HepG2 (cell line): ENCODE data around the gene TAGAP. TPM values are rescaled to one million over a fixed set of nuclear protein-coding genes. Genes with fewer than 3 reads are reported as not detected.

ENCODE experiments used
- ATAC-seq: fragments of 200-7000 bp; cut with Tn5 transposase; 3 replicates; pipeline ENCODE4 v1.9.1; 2020; ENCODE audit warnings: mild to moderate bottlenecking, moderate library complexity
- BruUV-seq: library from RNA; stranded (reverse); fragments of 400-500 nt; replicated peaks from 2 replicates; lab custom pipeline; 2021; lab: Mats Ljungman, UMichigan
- CTCF ChIA-PET: fragments of 300-600 bp; formaldehyde crosslinking; extraction: SDS; loops from one replicate; lab custom pipeline; 2021; ENCODE audit warnings: low total read pairs, inconsistent platforms, low intra/inter-chr PET ratio; lab: Yijun Ruan, JAX
- POLR2A ChIA-PET: fragments of 350-600 bp; sonication (Branson Sonifier 250); formaldehyde crosslinking; loops from one replicate; lab custom pipeline; 2020; ENCODE audit warnings: antibody characterized with exemption, inconsistent platforms; lab: Yijun Ruan, JAX
- DNase-seq: peaks from one replicate; pipeline ENCODE4 v3.0.0-alpha.2; 2015; ENCODE audit warnings: low spot score
- FAIRE-seq: peaks from 3 replicates; lab custom pipeline; 2011; peaks lifted over from hg19 to GRCh38; lab: Jason Lieb, UNC
- H2AFZ ChIP-seq: one replicate; pipeline ENCODE4 v1.6.1; 2011; ENCODE audit warnings: low read length, inconsistent platforms
- H3K27ac ChIP-seq: fragments of 300-600 bp; 3 replicates; pipeline ENCODE4 v1.8.0; 2011; ENCODE audit warnings: mixed run types, mild to moderate bottlenecking, mixed read lengths, low read length, inconsistent platforms; ENCODE audit not compliant: insufficient read depth; ENCODE audit errors: extremely low read length
- H3K27me3 ChIP-seq, 2 experiments: fragments of 200-600 bp in 1 of 2; 2 replicates in 1 of 2; 3 replicates in 1 of 2; pipeline versions ENCODE4 v1.6.0 to v1.8.0; 2011; ENCODE audit warnings: low read length in 2 of 2, mild to moderate bottlenecking in 2 of 2, moderate library complexity in 2 of 2, inconsistent platforms in 1 of 2; ENCODE audit not compliant: insufficient read depth in 2 of 2, control insufficient read depth in 1 of 2
- H3K36me3 ChIP-seq, 2 experiments: fragments of 200-600 bp in 1 of 2; replicated peaks in 1 of 2; 2 replicates in 1 of 2; 3 replicates in 1 of 2; pipeline versions ENCODE4 v1.5.1 to v1.8.0; 2011; ENCODE audit warnings: low read length in 2 of 2, inconsistent platforms in 1 of 2; ENCODE audit not compliant: insufficient read depth in 2 of 2, control insufficient read depth in 1 of 2
- H3K4me1 ChIP-seq: 2 replicates; pipeline ENCODE4 v1.5.1; 2012; ENCODE audit warnings: low read length, inconsistent platforms; ENCODE audit not compliant: insufficient read depth
- H3K4me2 ChIP-seq: 2 replicates; pipeline ENCODE4 v1.6.0; 2011; ENCODE audit warnings: low read depth, low read length, inconsistent platforms
- H3K4me3 ChIP-seq, 3 experiments: fragments of 200-600 bp in 1 of 3; sonication (generic), shearing (Covaris generic) in 1 of 3; replicated peaks in 1 of 3; 2 replicates each; pipeline ENCODE4 v1.5.1; 2011 to 2016; ENCODE audit warnings: low read length in 3 of 3, inconsistent platforms in 2 of 3, low read depth in 2 of 3, mild to moderate bottlenecking in 2 of 3, control low read depth in 1 of 3, mixed read lengths in 1 of 3; ENCODE audit not compliant: insufficient read depth in 1 of 3
- H3K79me2 ChIP-seq: one replicate; pipeline ENCODE4 v1.6.1; 2011; ENCODE audit warnings: low read length, inconsistent platforms; ENCODE audit not compliant: insufficient read depth
- H3K9ac ChIP-seq: 2 replicates; pipeline ENCODE4 v1.6.0; 2011; ENCODE audit warnings: mild to moderate bottlenecking, low read depth, low read length, inconsistent platforms; ENCODE audit not compliant: insufficient read depth
- H3K9me3 ChIP-seq: 2 replicates; pipeline ENCODE4 v1.5.1; 2012; ENCODE audit warnings: mild to moderate bottlenecking, low read length
- H4K20me1 ChIP-seq: 2 replicates; pipeline ENCODE4 v1.6.0; 2011; ENCODE audit warnings: inconsistent platforms, mild to moderate bottlenecking, low read length, moderate library complexity; ENCODE audit not compliant: insufficient read depth
- DNMT3B ChIP-seq: conservative IDR thresholded peaks from 2 replicates; pipeline ENCODE4 v1.6.1; 2016; ENCODE audit warnings: missing biosample characterization, control low read depth
- HINFP ChIP-seq: sonication (generic); formaldehyde crosslinking; IDR thresholded peaks from 2 replicates; pipeline ENCODE4 v1.4.0; 2020; ENCODE audit warnings: low read depth, mild to moderate bottlenecking, missing genetic modification reagents
- MAFF ChIP-seq: IDR thresholded peaks from 2 replicates; pipeline ENCODE4 v1.6.1; 2011; ENCODE audit warnings: low read depth, low read length, improper control_type of control experiment
- MATR3 ChIP-seq: sonication (generic); formaldehyde crosslinking; IDR thresholded peaks from 2 replicates; pipeline ENCODE4 v1.4.0; 2020; ENCODE audit warnings: missing genetic modification reagents
- RCOR2 ChIP-seq: IDR thresholded peaks from 2 replicates; pipeline ENCODE4 v1.6.1; 2016; ENCODE audit warnings: missing biosample characterization, missing genetic modification reagents
- WIZ ChIP-seq: sonication (generic); formaldehyde crosslinking; IDR thresholded peaks from 2 replicates; pipeline ENCODE4 v1.5.1; 2020; ENCODE audit warnings: mild to moderate bottlenecking, missing genetic modification reagents
- ZNF460 ChIP-seq: sonication (generic); formaldehyde crosslinking; IDR thresholded peaks from 2 replicates; pipeline ENCODE4 v1.5.1; 2020; ENCODE audit warnings: missing genetic modification reagents, mild to moderate bottlenecking, borderline replicate concordance
- ZNF562 ChIP-seq: sonication (generic); formaldehyde crosslinking; IDR thresholded peaks from 2 replicates; pipeline ENCODE4 v1.8.0; 2022; ENCODE audit warnings: missing genetic modification reagents, borderline replicate concordance
- ZNF766 ChIP-seq: sonication (generic); formaldehyde crosslinking; IDR thresholded peaks from 2 replicates; pipeline ENCODE4 v1.5.0; 2020; ENCODE audit warnings: missing genetic modification reagents, borderline replicate concordance
- WGBS: methylation state at CpG from one replicate; pipeline ENCODE4 v1.1.6; 2017; ENCODE audit warnings: low lambda C conversion rate; 5-methylcytosine and 5-hydroxymethylcytosine counted together
- in situ Hi-C: cut with HindIII; loops from 2 replicates; pipeline ENCODE4 v1.10.0; 2017; ENCODE audit warnings: low pct_unique_long_range_greater_than_20kb; ENCODE audit not compliant: extremely low pct_ligation_motif_present
- intact Hi-C: fragments of 100-400 bp; cut with micrococcal nuclease; formaldehyde crosslinking; loops from one replicate; pipeline ENCODE4 v1.10.0; 2022; ENCODE audit not compliant: unreplicated experiment
- polyA plus RNA-seq, 8 experiments: library from polyadenylated mRNA; depleted of rRNA in 3 of 8; stranded (reverse) in 7 of 8; unstranded in 1 of 8; fragments of >200 nt; fragmentation: Illumina TruSeq in 4 of 8; extraction: Trizol in 4 of 8; gene quantifications; 2 replicates each; pipeline versions ENCODE4 v1.2.1 to v1.2.3, GENCODE V29; 2011 to 2016; ENCODE audit warnings: low read depth in 4 of 8, missing spikeins in 1 of 8, mixed read lengths in 1 of 8; ENCODE audit not compliant: insufficient read depth in 1 of 8
- total RNA-seq, 5 experiments: library from RNA; depleted of rRNA; stranded (reverse); fragments of >200 nt; fragmentation: Illumina TruSeq; extraction: Trizol; gene quantifications; 2 replicates each; pipeline ENCODE4 v1.2.3, GENCODE V29; 2016; ENCODE audit warnings: low read depth in 1 of 5

TAGAP gene
- total and polyA plus RNA-seq, 2 of the 13 experiments (the other 11 are each of a cell fraction or from before 2014, with no cell fraction given): not detected

GRCh38 chr6:158987657-158988056, 57.1 kb downstream of the TAGAP start:
- POLR2A ChIA-PET: no interaction called here
- TF ChIP-seq ZNF460 (CRISPR knock-in tag): no peak
- no peak for TF ChIP-seq ZNF562 (CRISPR knock-in tag)
- TF ChIP-seq WIZ (CRISPR knock-in tag): no peak
- no peak for TF ChIP-seq RCOR2
- no peak for TF ChIP-seq ZNF766 (CRISPR knock-in tag)
- TF ChIP-seq DNMT3B (CRISPR knock-in tag): no peak
- no peak for TF ChIP-seq MAFF
- TF ChIP-seq MATR3: no peak
- no peak for TF ChIP-seq HINFP (CRISPR knock-in tag)
- in situ Hi-C loops: no loop called here

More at GRCh38 chr6:158987657-158988056, 57.1 kb downstream of the TAGAP start:
- Histone ChIP-seq H3K4me2 (no peak overlapping the region), H3K4me1 (no peaks in the 10 kb centered on the region), H3K27me3 (no peaks in the 10 kb centered on the region), H3K36me3 (no peaks in the 10 kb centered on the region), H3K9me3 (no peaks in the 10 kb centered on the region), H2AFZ (no peak overlapping the region), H3K27ac (no peak overlapping the region), H3K4me3 (no peak overlapping the region), H3K9ac (no peak overlapping the region), H4K20me1 (no peaks in the 10 kb centered on the region), H3K79me2 (no peaks in the 10 kb centered on the region)
- CTCF ChIA-PET: no interaction called here
- FAIRE-seq: no peak
- no peak for DNase-seq
- intact Hi-C loops: no loop called here
- 96% methylated on average over 1 of the region's 1 CpG for WGBS
- no peak for ATAC-seq
- BruUV-seq: no TSS peak

Other genes with a start within 250 kb of the TAGAP start
- 60.3 and 75.7 TPM in 2 replicates for gene EZR, start 225.6 kb downstream of the TAGAP start, total RNA-seq (2016; rRNA removed; fragmentation: Illumina TruSeq; extraction: Trizol)
- 34.7 and 36.8 TPM in 2 replicates for gene EZR, start 225.6 kb downstream of the TAGAP start, polyA plus RNA-seq (2011; rRNA removed)
- gene RSPH3, start 44.8 kb downstream of the TAGAP start, total RNA-seq (2016; rRNA removed; fragmentation: Illumina TruSeq; extraction: Trizol): 3.5 and 4.4 TPM in 2 replicates
- 1.3 and 1.4 TPM in 2 replicates for gene RSPH3, start 44.8 kb downstream of the TAGAP start, polyA plus RNA-seq (2011; rRNA removed)
- not detected in 2 replicates for gene FNDC1, start 124.4 kb upstream of the TAGAP start, total RNA-seq (2016; rRNA removed; fragmentation: Illumina TruSeq; extraction: Trizol)
- gene FNDC1, start 124.4 kb upstream of the TAGAP start, polyA plus RNA-seq (2011; rRNA removed): not detected in 2 replicates